Measurements from ENCODE around the gene DNAJC6. TPM values are rescaled to one million over a fixed set of nuclear protein-coding genes. Genes with fewer than 3 reads are reported as not detected.

DNAJC6 gene
- total RNA-seq, 1 donor from 2014 or later, result 7.7 TPM

Other genes with a start within 250 kb of the DNAJC6 start
- 10.5 and 26.4 TPM in 2 replicates for gene AK4, start 161.3 kb upstream of the DNAJC6 start, total RNA-seq
- 24.8 and 34.3 TPM in 2 replicates for gene LEPR, start 111.1 kb downstream of the DNAJC6 start, total RNA-seq
- 44.7 and 57.3 TPM in 2 replicates for gene LEPROT, start 111.1 kb downstream of the DNAJC6 start, total RNA-seq